Measurements from ENCODE around the gene AGAP1. TPM values are rescaled to one million over a fixed set of nuclear protein-coding genes. Genes with fewer than 3 reads are reported as not detected.

Gene AGAP1
- total RNA-seq, 2 donors from 2014 or later, result 32.8 to 34.7 TPM

GRCh38 chr2:235461763-235462414, 32.0 kb upstream of the AGAP1 start:
- 91 to 97% methylated on average over 8 to 12 of the region's 12 CpGs for WGBS, 2 experiments (ENCODE audit: insufficient coverage in 1 of 2, insufficient read length in 1 of 2)
- no peak overlapping the region for H3K9ac ChIP-seq (ENCODE audit: extremely low read depth, low read length, poor library complexity, severe bottlenecking)
- no peak for DNase-seq
- H3K4me3 ChIP-seq (ENCODE audit: low read length), result no peak overlapping the region
- no peak overlapping the region for H3K27ac Mint-ChIP-seq
- no peak for TF ChIP-seq CTCF (conservative IDR thresholded peaks at IDR 0.05)
- no peaks in the 10 kb centered on the region for H3K9me3 Mint-ChIP-seq
- no peak overlapping the region for H3K4me3 Mint-ChIP-seq
- no peaks in the 10 kb centered on the region for H3K9me3 ChIP-seq (ENCODE audit: control insufficient read depth, low read length)
- H3K4me1 Mint-ChIP-seq, result peaks cover 6% of the 10 kb centered on the region
- no peaks in the 10 kb centered on the region for H3K36me3 Mint-ChIP-seq (ENCODE audit: low read depth)
- no peaks in the 10 kb centered on the region for H3K36me3 ChIP-seq (ENCODE audit: control insufficient read depth, insufficient read depth, low read length)
- no peaks in the 10 kb centered on the region for H3K4me1 ChIP-seq (ENCODE audit: control insufficient read depth, insufficient read depth, low read length)
- no peak overlapping the region for H3K27ac ChIP-seq (ENCODE audit: low read depth, low read length)
- H3K27me3 Mint-ChIP-seq (ENCODE audit: insufficient read depth), result peaks cover 1% of the 10 kb centered on the region
- H3K27me3 ChIP-seq (ENCODE audit: control insufficient read depth, insufficient read depth, low read length, poor library complexity, severe bottlenecking), result no peaks in the 10 kb centered on the region

GRCh38 chr2:235462415-235462790, 31.4 kb upstream of the AGAP1 start:
- Mint-ChIP-seq H3K27ac (no peak overlapping the region), H3K4me3 (no peak overlapping the region), H3K36me3 (ENCODE audit: low read depth) (no peaks in the 10 kb centered on the region), H3K27me3 (ENCODE audit: insufficient read depth) (peaks cover 1% of the 10 kb centered on the region), H3K4me1 (peaks cover 6% of the 10 kb centered on the region), H3K9me3 (no peaks in the 10 kb centered on the region)
- 89 to 97% methylated on average over 4 of the region's 4 CpGs for WGBS, 2 experiments (ENCODE audit: insufficient coverage in 1 of 2, insufficient read length in 1 of 2)
- Histone ChIP-seq H3K9me3 (ENCODE audit: control insufficient read depth, low read length) (no peaks in the 10 kb centered on the region), H3K4me1 (ENCODE audit: control insufficient read depth, insufficient read depth, low read length) (no peaks in the 10 kb centered on the region), H3K9ac (ENCODE audit: extremely low read depth, low read length, poor library complexity, severe bottlenecking) (no peak overlapping the region), H3K27me3 (ENCODE audit: control insufficient read depth, insufficient read depth, low read length, poor library complexity, severe bottlenecking) (no peaks in the 10 kb centered on the region), H3K36me3 (ENCODE audit: control insufficient read depth, insufficient read depth, low read length) (no peaks in the 10 kb centered on the region), H3K4me3 (ENCODE audit: low read length) (no peak overlapping the region), H3K27ac (ENCODE audit: low read depth, low read length) (no peak overlapping the region)
- TF ChIP-seq CTCF (conservative IDR thresholded peaks at IDR 0.05), result no peak
- DNase-seq, result no peak

- Histone ChIP-seq H3K27me3 (ENCODE audit: control insufficient read depth, insufficient read depth, low read length, poor library complexity, severe bottlenecking) (no peaks in the 10 kb centered on the region), H3K36me3 (ENCODE audit: control insufficient read depth, insufficient read depth, low read length) (no peaks in the 10 kb centered on the region), H3K9me3 (ENCODE audit: control insufficient read depth, low read length) (no peaks in the 10 kb centered on the region), H3K4me3 (ENCODE audit: low read length) (no peak overlapping the region), H3K27ac (ENCODE audit: low read depth, low read length) (no peak overlapping the region), H3K4me1 (ENCODE audit: control insufficient read depth, insufficient read depth, low read length) (no peaks in the 10 kb centered on the region), H3K9ac (ENCODE audit: extremely low read depth, low read length, poor library complexity, severe bottlenecking) (no peak overlapping the region)
- H3K27ac Mint-ChIP-seq, result no peak overlapping the region
- H3K4me1 Mint-ChIP-seq, result peaks cover 6% of the 10 kb centered on the region
- peaks cover 1% of the 10 kb centered on the region for H3K27me3 Mint-ChIP-seq (ENCODE audit: insufficient read depth)
- no peak overlapping the region for H3K4me3 Mint-ChIP-seq
- TF ChIP-seq CTCF (conservative IDR thresholded peaks at IDR 0.05), result no peak
- 91% methylated on average over 3 of the region's 3 CpGs; no CpG with 5 or more reads in 1 of the 2 experiments for WGBS, 2 experiments (ENCODE audit: insufficient coverage in 1 of 2, insufficient read length in 1 of 2)
- H3K36me3 Mint-ChIP-seq (ENCODE audit: low read depth), result no peaks in the 10 kb centered on the region
- DNase-seq, result no peak
- no peaks in the 10 kb centered on the region for H3K9me3 Mint-ChIP-seq
These were observed 29.9 kb upstream of the AGAP1 start for GRCh38 chr2:235463893-235464292.

All from endodermal cell (in vitro differentiated cells).